Fibroblast of skin of right biceps (primary cell): ENCODE results near the gene AFF2.
A peak's percentile ranks its signal among the peaks of the same experiment; 100 is the strongest.
"Not testable (repeated sequence)": the region's sequence is repeated elsewhere in the genome, so short reads cannot be mapped to it uniquely, and the experiment has no call there.

ENCODE experiments used
- DNase-seq: peaks from one replicate; pipeline ENCODE4 v3.0.0-alpha.2; 2013

The AFF2 gene

DNA sequence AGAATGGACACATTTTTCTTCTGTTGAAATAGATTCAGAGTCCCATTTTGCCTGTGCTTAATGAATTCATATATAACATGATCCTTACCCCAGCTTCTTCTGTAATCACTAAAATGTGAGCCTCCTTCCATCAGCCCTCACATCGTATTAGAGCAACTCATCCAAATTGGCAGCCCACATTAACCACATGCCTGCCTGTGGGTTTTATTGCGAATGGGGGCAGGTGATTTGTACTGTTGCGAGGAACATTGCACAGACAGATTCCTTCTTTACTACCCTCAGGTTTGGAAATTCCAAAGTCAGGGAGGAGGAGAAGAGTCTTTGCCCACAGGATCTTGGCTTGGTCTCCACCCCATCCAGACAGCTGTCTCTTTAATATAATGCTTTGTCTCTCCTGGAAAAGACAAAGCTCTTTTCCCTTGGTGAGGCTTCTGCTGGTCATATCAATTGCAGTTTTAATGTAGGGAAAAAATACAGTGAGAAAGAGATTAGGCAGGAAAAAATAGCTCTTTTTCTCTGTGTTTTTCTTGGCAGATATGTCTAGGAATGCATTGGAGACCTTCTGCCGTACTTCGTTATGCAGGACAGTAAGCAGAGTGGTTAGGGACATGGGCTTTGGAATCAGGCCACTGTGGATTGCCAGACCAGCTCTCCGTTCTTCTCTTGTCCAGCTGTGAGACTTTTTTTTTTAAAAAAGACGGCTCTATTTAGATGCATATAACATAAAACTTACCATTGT lies 371.2 kb downstream of the AFF2 start:
- peak; percentile 95 for DNase-seq

DNA sequence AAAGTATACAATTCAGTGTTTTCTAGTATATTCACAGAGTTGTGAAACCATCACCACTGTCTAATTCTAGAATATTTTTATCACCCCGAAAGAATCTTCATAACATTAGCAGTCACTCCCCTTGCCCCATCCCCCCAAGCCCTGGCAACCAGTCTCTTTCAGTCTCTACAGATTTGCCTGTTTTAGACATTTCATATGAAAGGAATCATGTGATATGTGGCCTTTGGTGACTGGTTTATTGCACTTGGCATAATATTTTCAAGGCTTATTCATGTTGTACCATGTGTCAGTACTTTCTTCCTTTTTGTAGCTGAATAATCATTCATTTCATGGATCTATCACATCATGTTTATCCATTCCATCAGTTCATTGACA lies 371.7 kb downstream of the AFF2 start:
- DNase-seq = peak; percentile 55

DNA sequence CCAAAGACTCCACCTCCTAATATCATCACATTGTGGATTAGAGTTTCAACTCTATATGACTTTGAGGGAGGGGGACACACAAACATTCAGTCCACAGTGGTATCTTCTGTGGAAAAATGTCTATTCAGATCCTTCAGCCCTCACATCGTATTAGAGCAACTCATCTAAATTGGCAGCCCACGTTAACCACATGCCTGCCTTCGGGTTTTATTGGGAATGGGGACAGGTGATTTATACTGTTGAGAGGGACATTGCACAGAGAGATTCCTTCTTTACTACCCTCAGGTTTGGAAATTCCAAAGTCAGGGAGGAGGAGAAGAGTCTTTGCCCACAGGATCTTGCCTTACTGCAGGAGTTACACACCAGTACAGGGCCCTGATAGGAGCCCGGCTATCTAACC lies 372.5 kb downstream of the AFF2 start:
- no peak for DNase-seq

GRCh38 chrX:148874636-148875246 lies 374.3 kb downstream of the AFF2 start:
- DNase-seq = peak; percentile 85

GRCh38 chrX:148878371-148878770 lies 378.0 kb downstream of the AFF2 start:
- peak; percentile 86 for DNase-seq

DNA sequence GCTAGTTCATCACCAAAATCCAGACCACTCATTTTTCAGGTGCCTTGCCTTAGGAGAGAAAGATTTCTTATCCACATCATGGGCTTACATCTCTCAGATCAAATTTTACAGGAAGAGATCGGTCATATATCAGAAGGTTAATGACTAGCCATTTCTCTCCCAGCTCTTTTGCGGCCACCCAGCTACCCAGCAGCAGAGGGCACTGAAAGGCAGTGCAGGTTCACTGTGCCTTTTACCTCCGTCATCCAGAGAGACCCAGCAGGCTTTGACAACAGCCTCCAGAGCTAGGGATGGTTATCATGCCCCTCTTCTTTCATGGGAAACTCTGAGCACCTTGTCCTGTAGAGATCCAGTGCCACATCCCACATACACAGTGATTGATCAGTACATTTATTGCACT lies 384.8 kb downstream of the AFF2 start:
- no peak for DNase-seq

GRCh38 chrX:148893395-148893794 lies 393.0 kb downstream of the AFF2 start:
- DNase-seq = no peak

GRCh38 chrX:148902581-148902980 lies 402.2 kb downstream of the AFF2 start:
- DNase-seq = no peak

DNA sequence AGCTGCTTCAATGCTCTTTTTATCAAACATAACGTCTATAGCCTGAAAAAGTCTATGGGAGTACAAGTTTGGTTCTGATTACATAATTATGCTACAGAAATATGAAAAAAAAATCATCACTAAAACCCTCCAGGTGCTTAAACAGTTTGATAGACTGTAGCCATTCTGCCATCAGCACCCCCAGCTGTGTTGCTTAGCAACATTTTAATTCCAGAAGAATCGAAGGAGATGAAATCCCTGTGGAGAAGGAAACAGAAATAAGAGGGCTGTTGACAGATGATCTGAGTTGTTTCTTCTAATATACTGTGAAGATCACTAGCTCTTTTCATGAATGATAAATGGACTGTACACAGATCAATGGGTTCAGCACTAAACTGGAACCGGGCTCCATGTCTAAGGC lies 402.8 kb downstream of the AFF2 start:
- no peak for DNase-seq

- no peak for DNase-seq
Measured at GRCh38 chrX:148904421-148905111, 404.1 kb downstream of the AFF2 start.

DNA sequence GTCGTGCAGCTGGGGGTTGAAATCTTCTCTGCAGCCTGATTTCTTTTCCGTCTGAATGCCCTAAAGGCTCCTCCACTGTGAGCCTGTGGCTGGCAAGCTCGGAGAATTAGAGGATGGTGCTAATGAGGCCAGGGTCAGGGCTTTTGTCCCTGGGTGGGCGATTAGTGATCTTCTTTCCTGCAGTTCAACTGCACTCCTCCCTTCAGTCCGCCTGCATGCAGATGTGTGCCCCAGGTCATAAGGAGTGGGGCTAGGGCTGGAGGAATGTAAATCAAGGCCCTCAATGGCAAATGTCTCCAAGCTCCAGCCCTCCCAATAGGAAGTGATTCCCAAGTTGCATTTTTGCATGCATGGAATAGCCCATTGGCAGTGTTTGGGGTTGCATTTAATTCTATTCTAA lies 405.0 kb downstream of the AFF2 start:
- DNase-seq = no peak

DNA sequence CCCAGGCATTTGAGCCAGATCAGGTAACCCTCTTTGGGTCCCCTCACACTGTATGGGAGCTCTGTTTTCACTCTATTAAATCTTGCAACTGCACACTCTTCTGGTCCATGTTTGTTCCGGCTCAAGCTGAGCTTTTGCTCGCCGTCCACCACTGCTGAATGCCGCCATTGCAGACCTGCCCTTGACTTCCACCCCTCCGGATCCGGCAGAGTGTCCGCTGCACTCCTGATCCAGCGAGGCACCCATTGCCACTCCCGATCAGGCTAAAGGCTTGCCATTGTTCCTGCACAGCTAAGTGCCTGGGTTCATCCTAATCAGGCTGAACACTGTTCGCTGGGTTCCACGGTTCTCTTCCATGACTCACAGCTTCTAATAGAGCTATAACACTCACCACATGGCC lies 406.2 kb downstream of the AFF2 start:
- not testable (repeated sequence) for DNase-seq

GRCh38 chrX:148909758-148910157 lies 409.3 kb downstream of the AFF2 start:
- DNase-seq = no peak

DNA sequence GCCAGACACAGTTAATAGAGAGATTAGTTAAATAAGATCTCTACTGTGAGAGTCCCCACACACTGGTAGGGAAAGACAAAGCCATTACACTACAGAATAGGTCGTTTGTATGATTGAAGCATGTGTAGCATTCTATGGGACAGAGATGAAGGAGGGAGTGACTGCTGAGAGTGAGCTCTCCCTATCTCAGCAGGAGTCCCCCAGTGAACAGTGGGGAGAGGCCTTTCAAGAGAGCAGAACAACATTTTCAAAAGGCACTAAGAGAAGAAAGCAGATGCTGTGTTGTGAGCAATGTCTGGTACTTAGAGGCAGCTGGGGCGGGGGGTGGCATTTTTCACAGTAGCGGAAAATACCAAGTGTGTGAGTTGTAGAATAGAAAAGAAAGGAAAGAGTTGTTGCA lies 413.6 kb downstream of the AFF2 start:
- no peak for DNase-seq

GRCh38 chrX:148914783-148915182 lies 414.4 kb downstream of the AFF2 start:
- no peak for DNase-seq

DNA sequence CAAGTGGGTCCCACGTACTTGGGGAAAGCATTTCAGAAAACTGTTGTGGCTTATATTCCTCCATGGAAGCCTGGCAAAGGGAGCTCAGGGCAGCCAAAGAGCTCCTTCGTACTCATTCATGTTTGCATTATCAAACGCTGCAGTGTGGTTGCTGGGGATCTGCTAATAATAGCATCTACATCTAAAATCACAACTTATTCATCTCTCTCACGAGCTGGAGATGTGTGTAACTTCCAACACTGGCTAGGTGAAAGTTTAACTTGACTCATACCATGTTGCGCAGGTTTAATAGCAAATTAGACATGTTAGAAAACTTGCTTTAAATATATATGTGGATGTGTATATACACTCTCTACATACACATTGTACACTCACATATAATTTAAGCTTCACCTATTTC lies 415.1 kb downstream of the AFF2 start:
- DNase-seq = no peak

GRCh38 chrX:148917441-148917840 lies 417.0 kb downstream of the AFF2 start:
- DNase-seq = no peak

- DNase-seq = no peak
Measured at GRCh38 chrX:148923631-148924030, 423.2 kb downstream of the AFF2 start.

GRCh38 chrX:148926371-148926770 lies 426.0 kb downstream of the AFF2 start:
- DNase-seq = no peak

GRCh38 chrX:148928811-148929210 lies 428.4 kb downstream of the AFF2 start:
- DNase-seq = peak; percentile 64

GRCh38 chrX:148929686-148930085 lies 429.3 kb downstream of the AFF2 start:
- DNase-seq = peak; percentile 51

DNA sequence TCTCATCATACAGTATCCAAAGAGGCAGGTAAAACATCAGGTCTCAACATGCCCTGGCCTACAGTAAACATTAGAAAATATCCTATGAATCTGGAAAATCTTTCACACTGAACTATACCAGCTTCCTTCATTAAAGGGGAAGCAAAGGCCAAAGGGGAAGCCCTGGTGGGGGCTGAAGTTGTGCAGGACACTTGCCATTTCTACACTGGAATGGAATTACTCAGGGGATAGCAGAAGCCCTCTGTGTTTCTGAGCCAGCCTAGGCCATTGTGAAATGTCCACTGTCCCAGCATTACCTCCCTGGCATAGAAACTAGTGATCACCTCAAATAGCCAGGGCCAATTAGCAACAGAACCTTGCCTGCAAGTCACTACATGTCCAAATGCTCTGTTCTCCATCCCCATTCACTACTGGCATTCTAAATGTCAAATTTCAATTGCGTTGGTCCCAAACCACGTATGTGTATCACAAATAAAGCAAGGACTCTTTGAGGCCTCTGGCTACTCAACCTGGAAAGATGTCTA lies 429.9 kb downstream of the AFF2 start:
- DNase-seq = no peak

GRCh38 chrX:148933881-148934280 lies 433.5 kb downstream of the AFF2 start:
- DNase-seq = no peak

DNA sequence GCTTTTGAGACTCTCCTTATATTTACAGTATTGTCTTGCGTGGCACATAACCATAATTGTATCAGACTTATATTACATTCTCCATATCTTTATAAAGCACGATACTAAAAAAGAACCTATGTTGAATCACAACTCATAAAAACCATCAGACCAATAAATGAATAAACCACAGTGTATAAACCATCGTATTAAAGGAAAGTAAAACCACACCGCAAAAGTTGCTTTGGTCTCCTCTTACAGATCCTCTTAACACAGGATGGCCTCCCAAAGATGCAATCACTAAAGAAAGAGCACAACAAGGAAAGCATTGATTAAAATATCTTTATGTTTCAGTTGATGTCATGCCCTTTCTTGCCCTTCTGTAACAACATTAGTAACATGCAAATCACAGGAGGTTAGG lies 437.9 kb downstream of the AFF2 start:
- DNase-seq = no peak
